Skeletal muscle satellite cell (primary cell): ENCODE results near the gene LAMB4.

Experiments used
- H3K27me3 ChIP-seq: 2 replicates; pipeline ENCODE4 v1.7.0; 2013; ENCODE audit warnings: low read length; ENCODE audit not compliant: control insufficient read depth, insufficient read depth
- H3K36me3 ChIP-seq: 2 replicates; pipeline ENCODE4 v1.7.0; 2013; ENCODE audit warnings: mild to moderate bottlenecking, control low read depth, low read length; ENCODE audit not compliant: insufficient read depth
- H3K4me1 ChIP-seq: 2 replicates; pipeline ENCODE4 v1.7.0; 2013; ENCODE audit warnings: low read length; ENCODE audit not compliant: control insufficient read depth, insufficient read depth
- H3K4me2 ChIP-seq: 2 replicates; pipeline ENCODE4 v1.7.0; 2013; ENCODE audit warnings: mild to moderate bottlenecking, low read length
- H3K4me3 ChIP-seq: 2 replicates; pipeline ENCODE4 v1.7.0; 2013; ENCODE audit warnings: low read length
- H3K9ac ChIP-seq: 2 replicates; pipeline ENCODE4 v1.7.0; 2013; ENCODE audit warnings: mild to moderate bottlenecking, low read depth, low read length, moderate library complexity
- H3K9me3 ChIP-seq: replicated peaks from 2 replicates; pipeline ENCODE4 v1.7.0; 2013; ENCODE audit warnings: mild to moderate bottlenecking, control low read depth, low read length

The LAMB4 gene

DNA sequence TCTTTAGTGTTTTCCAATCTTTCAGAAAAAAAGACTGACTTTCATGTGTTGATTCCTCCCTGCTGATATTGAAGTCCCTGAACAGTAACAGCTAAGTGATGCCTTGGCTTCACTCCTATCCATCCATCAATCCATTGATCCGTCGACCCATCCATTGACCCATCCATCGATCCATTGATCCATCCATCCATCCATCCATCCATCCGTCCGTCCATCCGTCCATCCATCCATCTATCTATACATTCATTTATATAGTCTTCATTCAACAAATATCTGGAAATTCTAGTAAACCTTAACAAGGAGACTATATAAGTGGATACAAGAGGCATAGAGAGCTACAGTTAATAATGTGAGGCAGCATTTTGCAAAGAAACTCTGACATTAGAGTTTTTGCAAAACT is 105.6 kb downstream of the LAMB4 start:
- Histone ChIP-seq H3K4me1 (peaks cover 20% of the 10 kb centered on the region), H3K4me2 (no peak overlapping the region), H3K9me3 (no peaks in the 10 kb centered on the region), H3K9ac (no peak overlapping the region), H3K4me3 (no peak overlapping the region), H3K36me3 (no peaks in the 10 kb centered on the region), H3K27me3 (no peaks in the 10 kb centered on the region)

- Histone ChIP-seq H3K4me3 (no peak overlapping the region), H3K9ac (no peak overlapping the region), H3K4me1 (peaks cover 23% of the 10 kb centered on the region), H3K4me2 (no peak overlapping the region), H3K27me3 (no peaks in the 10 kb centered on the region), H3K36me3 (no peaks in the 10 kb centered on the region), H3K9me3 (no peaks in the 10 kb centered on the region)
Measured at GRCh38 chr7:108020585-108020984, 109.6 kb downstream of the LAMB4 start.

GRCh38 chr7:108018668-108019067 is 111.5 kb downstream of the LAMB4 start:
- Histone ChIP-seq H3K36me3 (no peaks in the 10 kb centered on the region), H3K9ac (no peak overlapping the region), H3K9me3 (no peaks in the 10 kb centered on the region), H3K4me2 (no peak overlapping the region), H3K4me3 (no peak overlapping the region), H3K4me1 (peaks cover 43% of the 10 kb centered on the region), H3K27me3 (no peaks in the 10 kb centered on the region)

- H3K36me3 ChIP-seq = no peaks in the 10 kb centered on the region
- H3K4me2 ChIP-seq = no peak overlapping the region
- H3K4me1 ChIP-seq = peaks cover 48% of the 10 kb centered on the region
- no peak overlapping the region for H3K9ac ChIP-seq
- no peaks in the 10 kb centered on the region for H3K9me3 ChIP-seq
- no peaks in the 10 kb centered on the region for H3K27me3 ChIP-seq
- no peak overlapping the region for H3K4me3 ChIP-seq
Measured at GRCh38 chr7:108017776-108018151, 112.4 kb downstream of the LAMB4 start.

DNA sequence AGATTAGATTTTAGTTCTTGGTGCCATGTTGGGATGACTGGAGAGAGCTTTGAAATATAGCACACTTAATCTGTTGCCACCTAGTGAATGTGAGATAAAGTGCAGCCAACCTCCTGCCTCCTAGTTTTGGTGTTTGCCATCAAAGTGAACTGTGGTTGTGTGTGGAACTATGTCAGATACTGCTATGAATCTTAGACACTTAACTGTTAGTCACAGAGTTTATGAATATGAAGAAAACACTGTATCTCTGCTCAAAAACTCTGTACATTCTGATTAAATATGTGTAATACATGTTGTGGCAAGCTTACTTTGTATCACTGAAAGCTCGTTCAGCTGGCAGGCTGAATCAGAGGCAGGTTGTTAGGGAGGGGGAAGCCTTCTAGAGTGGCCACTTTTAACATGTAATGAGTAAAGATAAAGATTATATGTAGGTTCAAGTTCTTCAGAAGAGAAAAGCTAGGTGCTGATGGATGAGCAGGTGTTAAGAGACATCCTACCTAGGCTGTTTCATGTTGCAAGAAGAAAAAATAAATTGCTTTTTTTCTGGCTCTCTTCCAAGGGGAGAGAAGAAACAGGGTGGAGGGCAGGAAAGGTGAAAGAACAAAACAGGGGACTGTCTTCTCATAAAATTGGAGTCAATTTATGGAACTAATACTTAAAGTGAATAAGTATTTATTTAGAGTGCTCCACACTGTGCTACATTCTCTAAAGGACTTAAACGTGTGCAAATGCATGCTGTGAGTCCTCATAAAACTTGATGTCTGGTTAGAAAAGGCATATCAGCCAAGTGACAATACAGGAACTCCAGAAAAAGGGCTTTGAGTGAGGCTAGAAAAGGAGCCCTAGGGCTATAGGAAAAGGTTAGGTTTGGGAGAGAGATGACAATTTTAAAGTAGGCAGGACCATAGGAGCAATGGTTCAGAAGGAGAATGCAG is 113.1 kb downstream of the LAMB4 start:
- H3K36me3 ChIP-seq = no peaks in the 10 kb centered on the region
- H3K9me3 ChIP-seq = no peaks in the 10 kb centered on the region
- no peaks in the 10 kb centered on the region for H3K27me3 ChIP-seq
- H3K9ac ChIP-seq = no peak overlapping the region
- H3K4me3 ChIP-seq = no peak overlapping the region
- peaks cover 50% of the 10 kb centered on the region for H3K4me1 ChIP-seq
- H3K4me2 ChIP-seq = no peak overlapping the region

- Histone ChIP-seq H3K4me2 (peak overlapping the region; percentile 10), H3K27me3 (no peaks in the 10 kb centered on the region), H3K4me3 (no peak overlapping the region), H3K4me1 (peaks cover 50% of the 10 kb centered on the region), H3K9me3 (no peaks in the 10 kb centered on the region), H3K9ac (peak overlapping the region; percentile 29), H3K36me3 (no peaks in the 10 kb centered on the region)
Measured at GRCh38 chr7:108015740-108016139, 114.4 kb downstream of the LAMB4 start.

DNA sequence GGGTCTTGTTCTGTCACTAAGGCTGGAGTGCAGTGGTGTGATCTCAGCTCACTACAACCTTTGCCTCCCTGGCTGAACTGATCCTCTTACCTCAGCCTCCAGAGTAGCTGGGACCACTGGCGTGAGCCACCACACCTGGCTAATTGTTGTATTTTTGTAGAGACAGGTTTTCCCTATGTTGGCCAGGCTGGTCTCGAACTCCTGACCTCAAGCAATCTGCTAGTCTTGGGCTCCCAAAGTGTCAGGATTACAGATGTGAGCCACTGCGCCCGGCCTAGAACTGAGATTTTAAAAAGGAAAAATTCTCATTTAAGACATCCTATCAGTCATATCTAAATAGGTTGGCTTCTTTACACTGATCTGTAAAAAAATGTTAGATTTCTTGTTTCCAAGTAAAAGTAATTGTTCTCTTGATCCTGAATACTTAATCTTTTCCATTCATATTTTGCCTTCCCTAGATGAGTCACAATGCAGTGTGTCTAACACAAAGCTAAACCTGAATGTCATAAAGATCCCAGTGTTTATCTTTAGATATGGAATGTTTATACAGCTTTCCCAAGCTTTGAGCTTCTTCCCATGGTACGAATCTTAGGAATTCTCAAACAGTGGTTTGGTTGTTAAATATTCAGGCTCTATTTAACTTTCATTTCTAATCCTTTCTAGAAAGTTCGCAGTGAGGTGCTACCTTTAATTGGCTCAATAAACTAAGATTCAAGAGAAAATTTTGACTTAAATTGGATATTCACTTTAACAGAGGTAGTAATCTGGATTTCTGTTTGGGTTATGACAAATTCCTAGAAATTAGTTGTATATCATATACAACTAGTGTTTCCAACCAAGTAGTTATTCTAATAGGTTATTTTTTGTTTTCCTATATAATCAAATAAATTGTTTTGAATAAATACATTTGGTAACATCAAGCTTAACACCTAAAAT is 115.1 kb downstream of the LAMB4 start:
- H3K9ac ChIP-seq = peak overlapping the region; percentile 29
- no peak overlapping the region for H3K4me3 ChIP-seq
- no peaks in the 10 kb centered on the region for H3K27me3 ChIP-seq
- H3K36me3 ChIP-seq = no peaks in the 10 kb centered on the region
- H3K4me1 ChIP-seq = peaks cover 50% of the 10 kb centered on the region
- peak overlapping the region; percentile 40 for H3K4me2 ChIP-seq
- no peaks in the 10 kb centered on the region for H3K9me3 ChIP-seq

DNA sequence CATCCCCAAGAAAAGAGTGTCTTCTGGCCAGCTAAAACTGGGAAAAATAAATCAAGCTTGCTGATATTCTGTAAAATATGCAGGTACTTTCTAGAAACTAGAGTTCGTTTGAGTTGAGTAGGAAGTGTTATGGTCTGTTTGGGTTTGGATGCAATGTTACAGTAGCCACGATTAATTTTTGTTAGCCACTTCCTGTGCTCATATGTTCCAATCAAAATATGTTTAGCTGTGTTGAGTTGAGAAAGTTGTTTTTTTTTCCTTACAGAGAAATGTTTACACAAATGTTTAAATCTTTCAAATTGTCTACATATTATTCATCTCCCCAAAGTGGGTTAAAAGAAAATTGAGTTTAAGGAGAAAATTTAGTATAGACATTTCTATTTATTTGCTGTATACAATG is 115.9 kb downstream of the LAMB4 start:
- H3K9ac ChIP-seq = no peak overlapping the region
- H3K4me2 ChIP-seq = peak overlapping the region; percentile 40
- H3K36me3 ChIP-seq = no peaks in the 10 kb centered on the region
- H3K4me3 ChIP-seq = no peak overlapping the region
- H3K9me3 ChIP-seq = no peaks in the 10 kb centered on the region
- H3K4me1 ChIP-seq = peaks cover 50% of the 10 kb centered on the region
- no peaks in the 10 kb centered on the region for H3K27me3 ChIP-seq

DNA sequence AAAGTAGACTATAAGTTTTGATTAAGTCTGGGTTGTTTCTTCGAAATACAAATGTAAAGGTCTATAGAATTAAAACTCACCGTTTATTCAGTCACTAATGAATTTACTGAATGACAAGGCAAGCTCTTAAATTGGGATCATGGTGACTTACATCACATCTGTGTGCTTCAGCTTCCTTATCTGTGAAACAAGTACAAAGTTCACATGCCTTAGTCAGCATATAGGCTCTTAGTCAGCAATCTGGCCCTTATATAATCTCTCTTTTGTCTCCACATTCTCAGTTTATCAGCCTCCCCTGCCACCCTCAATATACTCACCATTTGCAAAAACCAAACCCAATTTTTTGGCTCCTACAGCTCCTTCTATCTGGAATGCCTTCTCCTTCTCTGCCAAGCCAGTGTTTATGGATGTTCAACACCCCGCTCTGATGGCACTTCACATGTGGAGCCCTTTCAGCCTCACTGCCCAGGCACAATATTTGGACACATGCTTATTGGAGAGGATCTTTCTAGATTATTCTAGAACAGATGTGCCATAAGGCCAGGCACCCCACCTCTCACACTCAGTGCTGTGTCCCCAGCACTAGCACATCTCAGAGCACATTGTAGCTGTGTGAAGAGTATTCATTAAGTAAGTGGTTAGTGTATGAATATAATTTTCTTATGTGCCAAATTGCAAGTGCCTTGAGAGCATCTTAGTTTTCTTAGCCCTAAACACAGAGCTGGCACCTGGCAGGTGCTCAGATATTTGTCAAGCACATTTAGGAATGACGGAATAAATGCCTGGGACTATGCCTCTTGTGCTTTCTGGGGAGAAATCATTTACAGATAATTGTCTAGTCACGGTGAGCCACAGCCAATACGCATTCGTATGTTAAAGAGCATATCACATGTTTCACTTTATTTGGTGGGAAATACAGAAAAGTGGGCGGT is 117.4 kb downstream of the LAMB4 start:
- Histone ChIP-seq H3K36me3 (no peaks in the 10 kb centered on the region), H3K27me3 (no peaks in the 10 kb centered on the region), H3K4me1 (peaks cover 50% of the 10 kb centered on the region), H3K4me3 (no peak overlapping the region), H3K9me3 (no peaks in the 10 kb centered on the region), H3K4me2 (no peak overlapping the region), H3K9ac (no peak overlapping the region)

- Histone ChIP-seq H3K9ac (no peak overlapping the region), H3K36me3 (no peaks in the 10 kb centered on the region), H3K4me3 (no peak overlapping the region), H3K4me1 (peaks cover 28% of the 10 kb centered on the region), H3K27me3 (peaks cover 4% of the 10 kb centered on the region), H3K4me2 (no peak overlapping the region), H3K9me3 (no peaks in the 10 kb centered on the region)
Measured at GRCh38 chr7:108010377-108010776, 119.8 kb downstream of the LAMB4 start.

- Histone ChIP-seq H3K36me3 (no peaks in the 10 kb centered on the region), H3K4me2 (no peak overlapping the region), H3K27me3 (peaks cover 4% of the 10 kb centered on the region), H3K4me3 (no peak overlapping the region), H3K9ac (no peak overlapping the region), H3K4me1 (peaks cover 23% of the 10 kb centered on the region), H3K9me3 (no peaks in the 10 kb centered on the region)
Measured at GRCh38 chr7:108009873-108010272, 120.3 kb downstream of the LAMB4 start.
